VCaP (cell line): Measurements from ENCODE around the gene EGF.

ENCODE experiments used
- H3K27ac ChIP-seq: fragments of 450-650 bp; 2 replicates; pipeline ENCODE4 v1.5.1; 2017
- TF ChIP-seq, protein P1 (sequence below): fragments of 450-650 bp; conservative IDR thresholded peaks from 2 replicates; pipeline ENCODE4 v1.5.1; 2017; ENCODE audit warnings: mild to moderate bottlenecking, moderate library complexity

EGF gene

DNA sequence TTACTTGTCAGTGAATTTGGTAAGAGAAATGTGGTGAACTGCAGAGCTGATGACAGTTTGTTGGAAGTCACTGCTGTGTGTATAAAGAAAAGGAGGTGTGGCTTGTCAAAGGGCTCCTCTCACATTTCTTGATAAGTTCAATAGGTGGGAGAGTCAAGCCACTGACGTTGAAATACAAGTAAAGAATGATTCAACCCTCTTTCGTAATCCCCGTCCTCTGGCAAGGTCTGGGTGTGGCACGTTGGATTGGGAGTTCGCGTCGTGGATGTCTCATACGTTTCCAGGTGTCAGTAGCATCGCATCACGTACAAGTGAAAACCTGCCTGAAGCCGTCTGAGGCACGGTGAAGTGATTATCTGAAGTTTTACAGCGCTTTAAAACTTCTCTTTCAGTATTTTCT, 76.4 kb downstream of the EGF start:
- H3K27ac ChIP-seq: no peak overlapping the region
- TF ChIP-seq, protein P1, sequence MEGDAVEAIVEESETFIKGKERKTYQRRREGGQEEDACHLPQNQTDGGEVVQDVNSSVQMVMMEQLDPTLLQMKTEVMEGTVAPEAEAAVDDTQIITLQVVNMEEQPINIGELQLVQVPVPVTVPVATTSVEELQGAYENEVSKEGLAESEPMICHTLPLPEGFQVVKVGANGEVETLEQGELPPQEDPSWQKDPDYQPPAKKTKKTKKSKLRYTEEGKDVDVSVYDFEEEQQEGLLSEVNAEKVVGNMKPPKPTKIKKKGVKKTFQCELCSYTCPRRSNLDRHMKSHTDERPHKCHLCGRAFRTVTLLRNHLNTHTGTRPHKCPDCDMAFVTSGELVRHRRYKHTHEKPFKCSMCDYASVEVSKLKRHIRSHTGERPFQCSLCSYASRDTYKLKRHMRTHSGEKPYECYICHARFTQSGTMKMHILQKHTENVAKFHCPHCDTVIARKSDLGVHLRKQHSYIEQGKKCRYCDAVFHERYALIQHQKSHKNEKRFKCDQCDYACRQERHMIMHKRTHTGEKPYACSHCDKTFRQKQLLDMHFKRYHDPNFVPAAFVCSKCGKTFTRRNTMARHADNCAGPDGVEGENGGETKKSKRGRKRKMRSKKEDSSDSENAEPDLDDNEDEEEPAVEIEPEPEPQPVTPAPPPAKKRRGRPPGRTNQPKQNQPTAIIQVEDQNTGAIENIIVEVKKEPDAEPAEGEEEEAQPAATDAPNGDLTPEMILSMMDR: no peak

DNA sequence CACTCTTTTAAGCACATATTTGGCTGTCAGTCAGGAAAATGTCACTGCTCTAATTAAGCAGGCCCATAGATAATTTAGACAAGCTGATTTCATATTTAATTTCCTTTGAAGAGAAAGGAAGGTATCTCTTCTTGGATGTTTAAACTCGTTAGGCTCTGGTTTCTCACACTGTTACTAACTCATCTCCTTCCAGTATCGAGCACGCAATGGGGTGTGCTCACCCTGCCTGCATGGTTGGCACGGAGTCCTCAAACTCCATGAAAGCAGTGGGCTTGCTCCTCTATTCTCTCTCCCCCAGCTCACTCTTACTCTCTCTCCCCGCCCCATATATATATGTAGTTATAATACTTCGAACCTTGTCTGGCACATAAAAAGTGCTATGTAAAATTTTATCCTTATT, 76.9 kb downstream of the EGF start:
- TF ChIP-seq, protein P1: no peak
- no peak overlapping the region for H3K27ac ChIP-seq

DNA sequence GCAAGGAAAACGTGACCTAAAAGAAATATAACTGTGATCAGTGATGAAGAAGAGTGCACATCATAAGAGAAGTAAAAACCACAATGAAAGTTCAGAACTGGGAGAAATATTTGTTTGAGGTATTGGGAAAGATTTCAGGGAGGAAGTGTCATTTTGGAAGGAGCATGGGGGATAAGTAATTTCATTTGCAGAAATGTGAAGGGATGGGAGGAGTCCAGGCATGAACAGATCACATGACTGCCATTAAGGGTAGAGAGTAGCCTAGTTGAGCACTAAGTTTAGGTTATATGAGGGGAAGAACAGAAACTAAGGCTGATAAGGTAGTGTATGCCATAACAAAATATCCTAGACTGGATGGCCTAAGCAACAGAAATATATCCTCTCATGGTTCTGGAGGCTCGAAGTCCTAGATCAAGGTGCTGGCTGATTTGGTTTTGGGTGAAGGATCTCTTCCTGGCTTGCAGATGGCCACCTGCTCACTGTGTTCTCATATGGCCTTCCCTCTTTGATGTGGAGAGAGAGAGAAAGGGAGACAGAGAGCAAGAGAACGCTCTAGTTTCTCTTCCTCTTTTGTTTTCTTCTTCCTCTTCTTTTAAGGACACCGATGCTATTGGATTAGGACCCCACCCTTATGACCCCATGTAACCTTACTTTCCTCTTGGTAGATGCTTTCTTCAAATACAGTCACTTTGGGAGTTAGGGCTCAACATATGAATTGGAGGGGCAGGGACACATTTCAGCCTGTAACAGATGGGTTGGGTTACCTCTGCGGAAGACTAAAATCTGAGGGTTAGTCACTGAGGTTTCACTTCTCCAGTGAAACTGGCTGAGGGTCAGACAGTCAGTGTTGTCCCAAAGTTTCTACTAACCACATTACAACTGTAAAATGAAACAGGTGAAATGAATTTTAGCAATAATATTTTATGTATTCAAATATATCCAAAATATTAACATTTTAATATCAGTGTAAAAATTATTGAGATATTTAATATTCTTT, 77.9 kb downstream of the EGF start:
- H3K27ac ChIP-seq: no peak overlapping the region
- TF ChIP-seq, protein P1: no peak

DNA sequence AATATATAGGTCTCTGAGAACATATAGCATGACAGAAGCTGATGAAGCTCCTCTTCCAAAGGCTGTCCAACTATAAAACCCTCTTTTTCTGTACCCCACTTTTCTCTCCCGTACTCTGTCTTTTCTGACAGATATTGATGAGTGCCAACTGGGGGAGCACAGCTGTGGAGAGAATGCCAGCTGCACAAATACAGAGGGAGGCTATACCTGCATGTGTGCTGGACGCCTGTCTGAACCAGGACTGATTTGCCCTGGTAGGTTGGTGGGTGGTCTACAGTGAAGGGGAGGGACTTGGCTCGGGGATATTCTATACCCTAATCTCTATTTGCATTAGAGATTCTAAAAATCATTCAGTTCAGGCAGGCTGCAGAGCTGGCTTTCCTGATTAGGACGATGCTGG, 80.4 kb downstream of the EGF start:
- H3K27ac ChIP-seq: peak overlapping the region; percentile 71
- TF ChIP-seq, protein P1: no peak

DNA sequence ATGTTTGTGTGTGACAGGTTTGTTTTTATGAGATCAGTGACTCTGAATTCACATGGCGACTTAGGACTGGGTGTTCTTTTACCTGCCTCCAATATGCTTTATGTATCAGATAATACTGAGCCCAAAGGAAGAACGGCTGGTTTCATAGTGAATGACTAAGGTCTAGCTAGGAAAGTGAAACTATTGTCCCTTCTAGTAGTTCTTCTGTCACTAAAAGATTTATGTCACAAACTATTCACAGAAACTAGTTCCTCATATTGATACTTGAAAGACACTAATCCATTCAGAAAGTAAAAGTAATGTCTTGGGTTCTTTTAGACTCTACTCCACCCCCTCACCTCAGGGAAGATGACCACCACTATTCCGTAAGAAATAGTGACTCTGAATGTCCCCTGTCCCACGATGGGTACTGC, 81.7 kb downstream of the EGF start:
- TF ChIP-seq, protein P1: no peak
- peak overlapping the region; percentile 71 for H3K27ac ChIP-seq

DNA sequence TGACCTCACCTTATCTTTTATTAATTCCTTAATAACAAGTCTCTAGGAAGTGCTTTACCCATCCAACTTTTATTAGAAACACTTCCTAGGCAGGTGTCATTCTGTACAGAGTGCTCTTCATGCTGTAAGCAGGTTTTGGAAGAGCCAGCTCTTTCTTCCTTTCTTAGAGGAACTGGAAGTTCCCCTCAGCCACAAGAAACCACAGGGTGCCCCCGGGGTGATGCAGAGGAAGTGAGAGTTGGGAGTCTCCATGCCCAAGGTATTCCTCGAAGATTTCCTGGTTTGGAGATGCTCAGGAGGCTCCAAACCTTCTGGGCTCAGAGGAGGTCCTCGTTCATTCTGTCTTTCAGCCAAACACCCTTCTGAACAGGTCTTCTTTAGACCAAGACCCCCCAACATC, 83.8 kb downstream of the EGF start:
- no peak overlapping the region for H3K27ac ChIP-seq
- TF ChIP-seq, protein P1: no peak

DNA sequence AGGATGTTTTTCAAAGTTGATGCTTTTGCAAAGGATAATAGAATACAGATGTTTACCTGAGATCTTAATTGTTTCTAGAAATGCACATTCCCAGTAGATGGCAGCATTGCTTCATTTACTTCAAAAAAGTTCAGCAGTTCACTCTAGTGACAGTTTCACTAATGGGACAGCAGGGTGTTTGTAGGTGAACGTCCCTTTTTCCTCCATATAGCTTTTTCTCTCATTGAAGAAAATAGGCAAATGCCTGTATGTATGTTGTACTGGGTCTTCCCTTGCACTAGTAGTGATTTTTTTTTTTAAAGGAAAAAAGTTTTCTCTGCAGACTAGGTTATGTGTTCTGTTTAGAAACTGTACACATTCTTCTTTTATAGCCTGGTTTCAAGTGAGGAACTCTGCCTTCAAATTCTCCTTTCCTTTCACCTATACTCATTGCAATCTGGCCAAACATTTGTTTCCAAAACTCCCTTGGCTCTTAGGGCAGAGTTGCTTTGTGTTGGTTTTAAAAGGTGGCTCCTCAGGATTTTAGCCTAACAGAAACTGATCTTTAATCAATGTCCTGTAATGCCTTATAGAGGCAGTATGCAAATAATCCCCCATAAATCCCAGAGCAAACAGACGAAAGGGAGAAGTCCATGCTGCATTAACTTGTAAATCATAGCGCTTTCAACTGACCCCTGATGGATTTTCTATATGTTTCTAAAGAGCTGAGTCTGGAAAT, 86.3 kb downstream of the EGF start:
- TF ChIP-seq, protein P1: peak; percentile 86
- H3K27ac ChIP-seq: no peak overlapping the region
